22Rv1 (cell line): ENCODE data around the gene STARD7.

Experiments
- ZFX ChIP-seq: fragments of 450-650 bp; IDR thresholded peaks from 2 replicates; pipeline ENCODE4 v1.6.1; 2017; ENCODE audit warnings: antibody characterized with exemption, borderline replicate concordance
- TF ChIP-seq, protein P1 (sequence below): fragments of 450-650 bp; IDR thresholded peaks from 2 replicates; pipeline ENCODE4 v1.5.1; 2017; ENCODE audit warnings: mild to moderate bottlenecking

DNA sequence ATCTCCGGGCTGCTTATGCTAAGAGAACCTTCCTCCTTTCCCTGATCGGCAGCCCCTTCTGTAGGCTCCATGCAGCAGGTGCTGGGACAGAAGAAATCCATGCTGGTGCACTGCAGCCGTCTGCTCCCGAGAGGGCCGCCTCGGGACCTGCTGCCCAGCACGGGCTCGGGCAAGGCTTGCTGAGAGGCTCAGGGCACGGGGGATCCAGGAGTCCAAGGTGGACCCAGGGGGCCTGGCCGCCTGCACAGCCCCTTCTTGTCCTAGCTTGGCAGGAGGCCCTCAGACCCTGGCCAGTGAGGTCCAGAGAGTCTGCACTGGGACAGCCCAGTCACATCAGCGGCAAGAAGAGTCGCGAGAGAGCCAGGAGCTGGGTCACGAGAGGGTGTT is 50.1 kb downstream of the STARD7 start:
- TF ChIP-seq, protein P1, sequence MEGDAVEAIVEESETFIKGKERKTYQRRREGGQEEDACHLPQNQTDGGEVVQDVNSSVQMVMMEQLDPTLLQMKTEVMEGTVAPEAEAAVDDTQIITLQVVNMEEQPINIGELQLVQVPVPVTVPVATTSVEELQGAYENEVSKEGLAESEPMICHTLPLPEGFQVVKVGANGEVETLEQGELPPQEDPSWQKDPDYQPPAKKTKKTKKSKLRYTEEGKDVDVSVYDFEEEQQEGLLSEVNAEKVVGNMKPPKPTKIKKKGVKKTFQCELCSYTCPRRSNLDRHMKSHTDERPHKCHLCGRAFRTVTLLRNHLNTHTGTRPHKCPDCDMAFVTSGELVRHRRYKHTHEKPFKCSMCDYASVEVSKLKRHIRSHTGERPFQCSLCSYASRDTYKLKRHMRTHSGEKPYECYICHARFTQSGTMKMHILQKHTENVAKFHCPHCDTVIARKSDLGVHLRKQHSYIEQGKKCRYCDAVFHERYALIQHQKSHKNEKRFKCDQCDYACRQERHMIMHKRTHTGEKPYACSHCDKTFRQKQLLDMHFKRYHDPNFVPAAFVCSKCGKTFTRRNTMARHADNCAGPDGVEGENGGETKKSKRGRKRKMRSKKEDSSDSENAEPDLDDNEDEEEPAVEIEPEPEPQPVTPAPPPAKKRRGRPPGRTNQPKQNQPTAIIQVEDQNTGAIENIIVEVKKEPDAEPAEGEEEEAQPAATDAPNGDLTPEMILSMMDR = no peak
- TF ChIP-seq ZFX = no peak
